Calu3 (cell line): Measurements from ENCODE around the gene NGF. TPM values are rescaled to one million over a fixed set of nuclear protein-coding genes. Genes with fewer than 3 reads are reported as not detected.

Source experiments
- BruUV-seq: library from RNA; stranded (reverse); fragments of 400-500 nt; replicated peaks from 2 replicates; lab custom pipeline; 2021; lab: Mats Ljungman, UMichigan
- CTCF ChIA-PET: fragments of 300-600 bp; sonication (Branson Sonifier 250); formaldehyde crosslinking; loops from one replicate; lab custom pipeline; 2022; ENCODE audit warnings: antibody characterized with exemption; lab: Charles Lee
- DNase-seq: peaks from one replicate; pipeline ENCODE4 v3.0.0; 2022
- H3K27ac Mint-ChIP-seq: one replicate; pipeline ENCODE4 v1.8.0; 2022; ENCODE audit warnings: mixed read lengths; ENCODE audit not compliant: unreplicated experiment
- H3K27me3 Mint-ChIP-seq: one replicate; pipeline ENCODE4 v1.8.0; 2022; ENCODE audit warnings: mixed read lengths; ENCODE audit not compliant: unreplicated experiment
- H3K36me3 Mint-ChIP-seq: one replicate; pipeline ENCODE4 v1.8.0; 2022; ENCODE audit warnings: mild to moderate bottlenecking, moderate library complexity, mixed read lengths; ENCODE audit not compliant: insufficient read depth, unreplicated experiment
- H3K4me1 Mint-ChIP-seq: one replicate; pipeline ENCODE4 v1.8.0; 2022; ENCODE audit warnings: mild to moderate bottlenecking, low read depth, mixed read lengths; ENCODE audit not compliant: unreplicated experiment
- H3K4me3 Mint-ChIP-seq: one replicate; pipeline ENCODE4 v1.8.0; 2022; ENCODE audit warnings: mild to moderate bottlenecking, low read depth, moderate library complexity, mixed read lengths; ENCODE audit not compliant: unreplicated experiment
- H3K9me3 Mint-ChIP-seq: one replicate; pipeline ENCODE4 v1.8.0; 2022; ENCODE audit warnings: low read depth, mixed read lengths; ENCODE audit not compliant: unreplicated experiment
- intact Hi-C: fragments of 100-400 bp; cut with micrococcal nuclease; formaldehyde crosslinking; loops from one replicate; pipeline ENCODE4 v1.10.0; 2022; ENCODE audit not compliant: unreplicated experiment
- total RNA-seq: library from RNA; stranded (reverse); gene quantifications from 2 replicates; pipeline ENCODE4 v1.2.3, GENCODE V29; 2022
- TF ChIP-seq, protein P1 (sequence below): fragments of 200-600 bp; IDR thresholded peaks from one replicate; pipeline ENCODE4 v1.8.0; 2022; ENCODE audit warnings: antibody characterized with exemption; ENCODE audit not compliant: unreplicated experiment

Gene NGF
- total RNA-seq, 1 experiment from 2014 or later = not detected

DNA sequence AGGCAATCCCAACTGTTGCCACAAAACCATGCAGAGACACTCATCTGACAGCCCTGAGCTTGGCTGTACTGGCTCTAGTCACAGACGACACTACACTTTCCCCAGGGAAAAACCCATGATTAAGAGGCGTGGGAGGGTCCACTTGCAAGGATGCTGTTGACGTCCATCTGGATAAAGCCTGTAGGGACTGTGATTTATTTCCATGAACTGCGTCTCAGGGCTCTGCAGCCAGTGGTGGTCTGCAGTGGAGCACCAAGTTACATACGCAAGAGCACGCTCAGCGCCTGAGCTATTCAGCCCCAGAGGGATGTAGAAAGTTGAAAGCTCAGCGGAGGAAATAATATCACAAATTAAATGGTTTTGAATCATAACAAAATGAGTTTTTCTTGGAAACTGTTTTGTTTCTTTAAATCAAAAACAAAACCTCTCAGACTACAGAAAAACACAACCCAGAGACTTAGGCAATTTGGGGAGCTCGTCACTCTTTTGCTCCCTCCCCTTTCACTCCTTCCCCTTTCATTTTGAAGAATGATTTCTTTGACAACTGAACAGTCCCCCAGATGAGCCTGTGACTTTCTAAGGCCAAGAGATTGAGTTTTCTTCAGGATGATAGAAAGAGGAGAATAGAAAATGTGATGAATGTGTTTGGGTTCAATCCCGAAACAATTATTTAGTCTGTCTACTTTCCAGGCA, 71.2 kb downstream of the NGF start:
- no peak for DNase-seq
- no peaks in the 10 kb centered on the region for H3K9me3 Mint-ChIP-seq
- TF ChIP-seq, protein P1, sequence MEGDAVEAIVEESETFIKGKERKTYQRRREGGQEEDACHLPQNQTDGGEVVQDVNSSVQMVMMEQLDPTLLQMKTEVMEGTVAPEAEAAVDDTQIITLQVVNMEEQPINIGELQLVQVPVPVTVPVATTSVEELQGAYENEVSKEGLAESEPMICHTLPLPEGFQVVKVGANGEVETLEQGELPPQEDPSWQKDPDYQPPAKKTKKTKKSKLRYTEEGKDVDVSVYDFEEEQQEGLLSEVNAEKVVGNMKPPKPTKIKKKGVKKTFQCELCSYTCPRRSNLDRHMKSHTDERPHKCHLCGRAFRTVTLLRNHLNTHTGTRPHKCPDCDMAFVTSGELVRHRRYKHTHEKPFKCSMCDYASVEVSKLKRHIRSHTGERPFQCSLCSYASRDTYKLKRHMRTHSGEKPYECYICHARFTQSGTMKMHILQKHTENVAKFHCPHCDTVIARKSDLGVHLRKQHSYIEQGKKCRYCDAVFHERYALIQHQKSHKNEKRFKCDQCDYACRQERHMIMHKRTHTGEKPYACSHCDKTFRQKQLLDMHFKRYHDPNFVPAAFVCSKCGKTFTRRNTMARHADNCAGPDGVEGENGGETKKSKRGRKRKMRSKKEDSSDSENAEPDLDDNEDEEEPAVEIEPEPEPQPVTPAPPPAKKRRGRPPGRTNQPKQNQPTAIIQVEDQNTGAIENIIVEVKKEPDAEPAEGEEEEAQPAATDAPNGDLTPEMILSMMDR = no peak
- intact Hi-C loops = no loop called here
- no peaks in the 10 kb centered on the region for H3K4me1 Mint-ChIP-seq
- no peak overlapping the region for H3K4me3 Mint-ChIP-seq
- CTCF ChIA-PET = interaction anchor here (0.7 to 0.9 kb wide), 2 partner anchors 8 to 10 kb away, joined by 3 read pairs; no protein-coding TSS in a partner anchor
- no peak overlapping the region for H3K27ac Mint-ChIP-seq
- peaks cover 84% of the 10 kb centered on the region for H3K27me3 Mint-ChIP-seq
- no peaks in the 10 kb centered on the region for H3K36me3 Mint-ChIP-seq
- BruUV-seq = no TSS peak

DNA sequence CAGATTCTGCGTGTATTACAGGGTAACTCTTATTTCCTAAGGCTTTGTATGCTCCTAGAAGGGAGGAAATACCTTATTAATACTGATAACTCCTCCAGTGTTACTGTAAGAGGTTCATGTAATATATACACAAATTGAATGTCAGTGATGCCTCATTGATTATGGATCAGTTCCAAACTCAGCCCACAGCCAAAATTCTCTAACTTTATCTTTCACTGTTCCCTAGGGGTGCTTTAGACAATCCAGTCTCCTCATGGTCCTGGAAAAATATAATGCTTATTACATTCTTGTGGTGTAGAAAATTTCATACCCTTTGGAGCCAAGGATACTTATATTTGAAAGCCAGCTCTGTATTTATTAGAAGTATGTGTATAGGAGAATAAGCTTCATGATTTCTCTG, 73.0 kb downstream of the NGF start:
- intact Hi-C loops = no loop called here
- H3K27me3 Mint-ChIP-seq = peaks cover 81% of the 10 kb centered on the region
- H3K4me1 Mint-ChIP-seq = no peaks in the 10 kb centered on the region
- H3K27ac Mint-ChIP-seq = no peak overlapping the region
- DNase-seq = no peak
- CTCF ChIA-PET = no interaction called here
- TF ChIP-seq, protein P1 = no peak
- no peaks in the 10 kb centered on the region for H3K36me3 Mint-ChIP-seq
- no peak overlapping the region for H3K4me3 Mint-ChIP-seq
- H3K9me3 Mint-ChIP-seq = no peaks in the 10 kb centered on the region
- BruUV-seq = no TSS peak

DNA sequence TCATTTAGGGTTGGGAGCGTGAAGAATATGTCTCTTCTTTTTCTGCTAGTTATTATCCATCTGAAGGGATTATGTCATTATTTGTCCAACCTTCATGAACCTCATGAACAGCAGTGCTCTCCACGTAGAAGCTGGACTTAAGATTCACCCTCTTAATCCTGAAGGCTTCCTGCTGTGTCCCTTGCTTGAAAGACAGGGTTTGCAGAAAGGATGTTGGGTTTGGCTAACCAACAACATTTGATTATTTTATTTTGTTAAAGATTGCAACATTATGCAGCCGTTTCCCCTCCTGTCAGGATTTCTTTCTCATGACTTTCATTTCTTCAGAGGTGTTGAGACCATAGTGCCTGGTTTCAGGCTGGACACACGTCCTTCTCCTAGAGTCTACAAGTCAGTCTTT, 75.2 kb downstream of the NGF start:
- peaks cover 60% of the 10 kb centered on the region for H3K27me3 Mint-ChIP-seq
- H3K36me3 Mint-ChIP-seq = no peaks in the 10 kb centered on the region
- BruUV-seq = no TSS peak
- intact Hi-C loops = no loop called here
- H3K9me3 Mint-ChIP-seq = peaks cover 3% of the 10 kb centered on the region
- H3K4me3 Mint-ChIP-seq = no peak overlapping the region
- no peak overlapping the region for H3K27ac Mint-ChIP-seq
- TF ChIP-seq, protein P1 = no peak
- no peak for DNase-seq
- CTCF ChIA-PET = no interaction called here
- no peaks in the 10 kb centered on the region for H3K4me1 Mint-ChIP-seq

DNA sequence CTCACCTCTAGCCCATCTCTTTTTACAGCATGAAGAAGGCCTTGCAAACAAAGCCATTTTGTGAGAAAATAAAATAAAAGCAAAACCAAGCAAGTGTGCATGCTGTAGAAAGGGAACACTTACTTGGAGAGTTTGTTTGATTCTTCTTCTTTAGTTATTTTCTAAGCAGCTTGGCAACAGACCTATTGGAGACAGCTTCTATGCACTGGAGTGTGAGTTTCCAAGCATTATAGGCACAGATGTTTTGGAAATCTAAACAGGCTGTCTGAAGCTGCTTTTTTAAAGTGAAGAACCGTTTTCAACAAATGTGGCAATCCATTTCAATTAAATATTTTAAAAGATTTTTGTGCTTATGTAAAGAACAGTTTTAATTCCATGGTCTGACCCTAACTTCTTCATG, 76.6 kb downstream of the NGF start:
- BruUV-seq = no TSS peak
- H3K4me3 Mint-ChIP-seq = no peak overlapping the region
- no peak for DNase-seq
- H3K27me3 Mint-ChIP-seq = peaks cover 47% of the 10 kb centered on the region
- no peaks in the 10 kb centered on the region for H3K4me1 Mint-ChIP-seq
- intact Hi-C loops = no loop called here
- CTCF ChIA-PET = interaction anchor here (0.7 kb wide), 1 partner anchor 1579 kb away, joined by 4 read pairs; no protein-coding TSS in a partner anchor
- H3K27ac Mint-ChIP-seq = no peak overlapping the region
- peaks cover 3% of the 10 kb centered on the region for H3K9me3 Mint-ChIP-seq
- H3K36me3 Mint-ChIP-seq = no peaks in the 10 kb centered on the region
- TF ChIP-seq, protein P1 = no peak
